IPS-11a (cell line): ENCODE measurements around the gene EXTL1.

Experiments used
- H3K4me3 ChIP-seq: one replicate; pipeline ENCODE4 v1.5.1; 2013; ENCODE audit warnings: low read depth, low read length, control low read depth

EXTL1 gene

GRCh38 chr1:26022404-26022779, 817 bp downstream of the EXTL1 start:
- H3K4me3 ChIP-seq: no peak overlapping the region

DNA sequence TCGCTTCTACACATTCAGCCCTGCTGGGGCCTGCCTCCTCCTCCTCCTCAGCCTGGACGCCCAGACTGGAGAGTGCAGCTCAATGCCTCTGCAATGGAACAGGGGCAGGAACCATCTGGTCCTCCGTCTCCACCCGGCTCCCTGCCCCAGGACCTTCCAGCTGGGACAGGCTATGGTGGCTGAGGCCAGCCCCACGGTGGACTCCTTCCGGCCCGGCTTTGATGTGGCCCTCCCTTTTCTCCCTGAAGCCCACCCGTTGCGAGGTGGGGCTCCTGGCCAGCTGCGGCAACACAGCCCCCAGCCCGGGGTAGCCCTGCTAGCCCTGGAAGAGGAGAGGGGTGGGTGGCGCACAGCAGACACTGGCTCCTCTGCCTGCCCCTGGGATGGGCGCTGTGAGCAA, 1.4 kb downstream of the EXTL1 start:
- no peak overlapping the region for H3K4me3 ChIP-seq

DNA sequence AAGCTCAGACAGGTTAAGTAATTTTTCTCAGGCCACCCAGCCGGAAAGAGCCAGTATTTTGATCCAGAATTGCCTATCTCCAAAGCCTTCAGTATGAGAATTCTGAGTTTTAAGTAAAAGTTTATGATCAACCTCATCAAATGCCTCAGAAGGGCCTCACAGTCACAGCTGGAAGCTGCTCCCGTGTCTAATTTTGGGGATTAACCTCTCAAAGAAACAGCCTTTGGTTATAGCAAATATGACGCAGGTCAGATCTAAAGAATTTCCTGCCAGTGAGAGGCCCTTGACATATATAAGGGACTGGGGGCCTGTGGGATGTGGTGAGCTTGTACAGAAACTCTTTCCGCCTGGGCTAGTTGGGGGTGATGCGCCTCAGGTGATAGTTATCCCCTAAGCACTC, 2.3 kb downstream of the EXTL1 start:
- no peak overlapping the region for H3K4me3 ChIP-seq

- H3K4me3 ChIP-seq: no peak overlapping the region
These were observed 3.5 kb downstream of the EXTL1 start for GRCh38 chr1:26025060-26025459.

DNA sequence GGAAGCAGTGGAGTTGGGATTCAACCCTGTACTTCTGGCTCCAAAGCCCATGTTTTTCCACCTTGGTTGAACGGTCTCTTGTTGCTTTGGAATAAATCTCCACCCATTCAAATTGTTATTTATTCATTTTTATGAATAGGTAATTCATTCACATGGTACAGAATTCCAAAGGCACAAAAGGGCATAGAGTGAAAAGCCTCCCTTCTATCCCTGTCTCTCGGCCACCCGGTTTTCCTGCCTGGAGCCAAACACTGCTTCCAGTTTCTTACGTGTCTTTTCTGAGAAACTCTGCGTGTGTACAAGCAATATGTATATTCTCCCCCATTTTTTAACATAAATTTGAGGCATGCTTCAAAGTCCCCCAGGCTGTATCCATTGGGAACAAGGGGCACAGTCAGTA, 3.9 kb downstream of the EXTL1 start:
- H3K4me3 ChIP-seq: no peak overlapping the region

- H3K4me3 ChIP-seq: no peak overlapping the region
These were observed 6.3 kb downstream of the EXTL1 start for GRCh38 chr1:26027716-26028489.

GRCh38 chr1:26028490-26028980, 7.0 kb downstream of the EXTL1 start:
- H3K4me3 ChIP-seq: no peak overlapping the region

- H3K4me3 ChIP-seq: no peak overlapping the region
These were observed 7.7 kb downstream of the EXTL1 start for GRCh38 chr1:26029054-26029863.

DNA sequence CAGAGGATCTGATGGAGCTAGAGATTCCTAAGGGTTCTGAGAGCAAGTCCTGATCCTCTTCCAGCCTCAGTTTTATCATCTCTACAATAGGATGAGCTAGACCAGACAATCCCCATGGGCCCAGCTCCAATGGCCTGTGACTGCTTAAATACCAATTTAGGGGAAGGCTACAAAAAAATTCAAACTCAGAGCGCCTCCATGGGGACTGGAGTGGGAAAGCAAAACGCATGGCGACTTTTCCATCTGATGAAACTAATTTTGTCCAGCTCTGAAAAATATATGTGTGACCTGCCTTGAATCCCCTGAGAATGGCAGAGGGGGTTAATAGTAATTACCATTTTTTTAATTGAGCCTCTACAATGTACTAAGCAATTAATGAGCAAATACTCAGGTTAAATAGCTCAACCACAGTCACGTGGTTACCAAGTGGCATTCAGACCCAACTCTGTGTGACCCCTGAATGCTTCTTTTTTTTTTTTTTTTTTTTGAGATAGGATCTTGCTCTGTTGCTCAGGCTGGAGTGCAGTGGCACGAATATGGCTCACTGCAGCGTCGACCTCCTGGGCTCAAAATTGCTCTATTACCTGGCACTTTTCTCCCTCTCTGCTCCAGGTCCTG, 8.4 kb downstream of the EXTL1 start:
- no peak overlapping the region for H3K4me3 ChIP-seq

GRCh38 chr1:26031196-26031595, 9.6 kb downstream of the EXTL1 start:
- no peak overlapping the region for H3K4me3 ChIP-seq

DNA sequence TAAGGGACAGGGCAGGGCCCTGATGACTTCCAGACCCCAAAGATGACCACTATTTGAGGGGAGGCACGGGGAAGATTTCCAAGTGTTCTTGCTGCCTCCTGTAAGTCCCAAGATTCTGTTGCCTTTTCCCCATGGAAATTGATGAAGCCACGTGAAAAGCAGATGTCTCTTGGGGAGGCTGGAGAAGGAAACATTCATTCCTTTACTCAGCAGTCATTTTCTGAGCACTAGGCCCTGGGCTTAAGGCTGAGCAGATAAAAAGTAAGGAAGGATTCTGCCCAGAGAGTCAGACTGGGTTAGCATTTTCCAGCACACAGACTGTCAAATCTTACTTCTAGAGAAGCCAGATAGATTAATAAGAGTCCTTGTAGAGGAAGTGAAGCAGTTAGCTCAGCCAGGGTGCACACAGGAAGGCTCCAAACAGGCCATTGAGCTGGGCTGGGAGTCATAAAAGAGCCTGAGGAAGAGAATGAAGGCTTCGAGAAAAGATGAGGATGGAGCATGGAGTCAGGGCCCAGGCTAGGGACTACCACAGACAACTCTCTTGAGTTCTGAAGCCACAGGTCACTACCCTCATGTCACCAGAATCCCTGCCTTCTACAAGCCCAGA, 10.1 kb downstream of the EXTL1 start:
- H3K4me3 ChIP-seq: no peak overlapping the region

GRCh38 chr1:26032656-26033357, 11.2 kb downstream of the EXTL1 start:
- H3K4me3 ChIP-seq: no peak overlapping the region

DNA sequence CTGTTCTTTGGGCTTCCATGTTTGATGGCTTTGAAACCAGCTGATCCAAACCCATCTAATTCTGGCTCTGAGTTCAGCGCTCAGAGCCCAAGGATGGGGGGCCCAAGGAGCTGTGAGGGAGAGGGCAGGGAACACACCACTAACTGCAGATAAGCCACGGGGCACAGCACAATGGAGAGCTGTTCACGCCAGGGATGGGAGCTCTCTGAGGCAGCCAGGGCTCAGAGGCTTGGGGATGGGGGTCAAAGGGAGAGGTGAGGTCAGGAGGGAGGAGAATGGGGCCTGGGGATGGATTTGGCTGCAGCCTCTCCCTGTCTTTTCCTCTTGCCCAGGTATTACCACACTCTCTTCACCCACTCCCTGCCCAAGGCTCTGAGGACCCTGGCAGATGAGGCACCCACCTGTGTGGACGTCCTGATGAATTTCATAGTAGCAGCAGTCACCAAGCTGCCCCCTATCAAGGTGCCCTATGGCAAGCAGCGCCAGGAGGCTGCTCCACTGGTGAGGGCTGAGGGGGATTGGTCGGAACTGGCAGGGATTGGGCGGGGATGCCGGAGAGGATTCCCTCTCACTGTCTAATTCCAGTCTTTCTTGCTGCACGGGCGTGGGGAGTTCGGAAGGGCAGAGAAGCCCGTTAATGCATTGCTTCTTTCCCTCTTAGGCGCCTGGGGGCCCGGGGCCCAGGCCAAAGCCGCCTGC, 13.1 kb downstream of the EXTL1 start:
- peak overlapping the region; percentile 72 for H3K4me3 ChIP-seq

GRCh38 chr1:26035203-26035958, 13.8 kb downstream of the EXTL1 start:
- peak overlapping the region; percentile 72 for H3K4me3 ChIP-seq

GRCh38 chr1:26035959-26036755, 14.6 kb downstream of the EXTL1 start:
- H3K4me3 ChIP-seq: peak overlapping the region; percentile 72

- H3K4me3 ChIP-seq: no peak overlapping the region
These were observed 15.2 kb downstream of the EXTL1 start for GRCh38 chr1:26036756-26037281.

GRCh38 chr1:26037904-26038303, 16.3 kb downstream of the EXTL1 start:
- H3K4me3 ChIP-seq: no peak overlapping the region

DNA sequence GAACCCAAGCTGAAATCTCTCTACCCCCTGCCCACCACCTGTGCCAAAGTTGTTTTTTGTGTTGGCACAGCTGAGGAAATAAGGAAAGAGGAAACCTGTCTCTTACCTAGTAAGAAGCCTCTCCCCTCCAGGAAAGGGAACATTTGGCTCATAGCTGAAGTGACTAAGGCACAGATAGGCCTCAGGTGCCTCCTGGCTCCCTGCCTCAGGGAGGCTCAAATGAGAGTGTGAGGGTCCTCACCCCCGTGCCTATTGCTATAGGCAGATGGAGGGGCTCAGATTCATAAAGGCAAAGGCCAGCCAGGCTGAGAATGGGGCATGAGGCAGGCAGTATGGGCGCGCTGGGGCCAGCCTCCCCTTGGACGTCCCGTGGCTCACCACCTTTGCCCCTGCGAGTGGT, 16.9 kb downstream of the EXTL1 start:
- H3K4me3 ChIP-seq: no peak overlapping the region
